Suprapubic skin (tissue), 4 donors: ENCODE results near the gene SRM. TPM values are rescaled to one million over a fixed set of nuclear protein-coding genes. Genes with fewer than 3 reads are reported as not detected.
"Not testable (repeated sequence)": the region's sequence is repeated elsewhere in the genome, so short reads cannot be mapped to it uniquely, and the experiment has no call there.

Source experiments
- DNase-seq, 2 donors: peaks; one replicate each; pipeline ENCODE4 v3.0.0-alpha.2; 2019; ENCODE audit warnings: low spot score in 2 of 2
- H3K27ac ChIP-seq: fragments of 200-600 bp; sonication (generic); one replicate; pipeline ENCODE4 v1.5.1; 2019
- H3K27me3 ChIP-seq: fragments of 200-600 bp; sonication (generic); one replicate; pipeline ENCODE4 v1.5.1; 2019
- H3K36me3 ChIP-seq: fragments of 200-600 bp; sonication (generic); one replicate; pipeline ENCODE4 v1.5.1; 2019
- H3K4me1 ChIP-seq: fragments of 200-600 bp; sonication (generic); one replicate; pipeline ENCODE4 v1.5.1; 2019
- H3K4me3 ChIP-seq: fragments of 200-600 bp; sonication (generic); one replicate; pipeline ENCODE4 v1.5.1; 2019; ENCODE audit warnings: mild to moderate bottlenecking
- H3K9me3 ChIP-seq: fragments of 200-600 bp; sonication (generic); one replicate; pipeline ENCODE4 v1.5.1; 2019
- EP300 ChIP-seq: sonication (generic); formaldehyde crosslinking; IDR thresholded peaks from one replicate; pipeline ENCODE4 v1.6.1; 2017; ENCODE audit warnings: antibody characterized with exemption
- POLR2A ChIP-seq, 2 donors: fragments of 450-650 bp; IDR thresholded peaks; one replicate each; pipeline ENCODE4 v1.6.1; 2017; ENCODE audit warnings: antibody characterized with exemption in 2 of 2, mild to moderate bottlenecking in 2 of 2, moderate library complexity in 2 of 2
- POLR2AphosphoS5 ChIP-seq, 3 donors: sonication (generic); formaldehyde crosslinking; IDR thresholded peaks; one replicate each; pipeline ENCODE4 v1.6.1; 2017; ENCODE audit warnings: antibody characterized with exemption in 3 of 3
- WGBS: methylation state at CpG from one replicate; pipeline ENCODE4 v1.1.5; 2018; 5-methylcytosine and 5-hydroxymethylcytosine counted together
- total RNA-seq, 4 donors: library from RNA; depleted of rRNA; stranded (reverse); fragments of >200 nt; gene quantifications; one replicate each; pipeline ENCODE4 v1.1.0, GENCODE V29; 2016
- TF ChIP-seq, protein P1 (sequence below), 2 donors: fragments of 200-600 bp in 1 of 2; fragments of 450-650 bp in 1 of 2; sonication (generic) in 1 of 2; IDR thresholded peaks; one replicate each; pipeline ENCODE4 v1.5.1; 2016 to 2019; ENCODE audit warnings: antibody characterized with exemption in 2 of 2, mild to moderate bottlenecking in 1 of 2, moderate library complexity in 1 of 2

Gene SRM
- total RNA-seq, 4 donors from 2014 or later, result 23.3 to 51.2 (median 46.6) TPM

- Histone ChIP-seq H3K27me3 (no peaks in the 10 kb centered on the region), H3K4me3 (no peak overlapping the region), H3K9me3 (no peaks in the 10 kb centered on the region), H3K4me1 (peaks cover 10% of the 10 kb centered on the region), H3K27ac (no peak overlapping the region), H3K36me3 (peaks cover 97% of the 10 kb centered on the region)
- TF ChIP-seq, protein P1, sequence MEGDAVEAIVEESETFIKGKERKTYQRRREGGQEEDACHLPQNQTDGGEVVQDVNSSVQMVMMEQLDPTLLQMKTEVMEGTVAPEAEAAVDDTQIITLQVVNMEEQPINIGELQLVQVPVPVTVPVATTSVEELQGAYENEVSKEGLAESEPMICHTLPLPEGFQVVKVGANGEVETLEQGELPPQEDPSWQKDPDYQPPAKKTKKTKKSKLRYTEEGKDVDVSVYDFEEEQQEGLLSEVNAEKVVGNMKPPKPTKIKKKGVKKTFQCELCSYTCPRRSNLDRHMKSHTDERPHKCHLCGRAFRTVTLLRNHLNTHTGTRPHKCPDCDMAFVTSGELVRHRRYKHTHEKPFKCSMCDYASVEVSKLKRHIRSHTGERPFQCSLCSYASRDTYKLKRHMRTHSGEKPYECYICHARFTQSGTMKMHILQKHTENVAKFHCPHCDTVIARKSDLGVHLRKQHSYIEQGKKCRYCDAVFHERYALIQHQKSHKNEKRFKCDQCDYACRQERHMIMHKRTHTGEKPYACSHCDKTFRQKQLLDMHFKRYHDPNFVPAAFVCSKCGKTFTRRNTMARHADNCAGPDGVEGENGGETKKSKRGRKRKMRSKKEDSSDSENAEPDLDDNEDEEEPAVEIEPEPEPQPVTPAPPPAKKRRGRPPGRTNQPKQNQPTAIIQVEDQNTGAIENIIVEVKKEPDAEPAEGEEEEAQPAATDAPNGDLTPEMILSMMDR (IDR thresholded peaks at IDR 0.05), result no peak
- TF ChIP-seq EP300 (no peak), POLR2A (IDR thresholded peaks at IDR 0.05) (no peak), POLR2AphosphoS5 (IDR thresholded peaks at IDR 0.05) (no peak)
- WGBS, result 91% methylated on average over 7 of the region's 7 CpGs
- DNase-seq, result no peak
These were observed 39.8 kb downstream of the SRM start for GRCh38 chr1:11019971-11020370.

DNA sequence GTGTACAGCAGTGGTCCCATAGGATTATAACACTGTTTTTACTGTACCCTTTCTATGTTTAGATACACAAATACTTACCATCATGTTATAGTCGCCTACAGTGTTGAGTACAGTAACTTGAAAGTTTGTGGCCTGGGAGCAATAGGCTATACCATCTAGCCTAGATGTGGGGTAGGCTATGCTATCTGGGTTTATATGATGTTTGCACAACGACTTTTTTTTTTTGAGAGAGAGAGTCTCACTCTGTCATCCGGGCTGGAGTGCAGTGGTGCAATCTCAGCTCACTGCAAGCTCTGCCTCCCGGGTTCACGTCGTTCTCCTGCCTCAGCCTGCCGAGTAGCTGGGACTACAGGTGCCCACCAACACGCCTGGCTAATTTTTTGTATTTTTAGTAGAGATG is 40.5 kb downstream of the SRM start:
- H3K4me3 ChIP-seq, H3K27ac ChIP-seq, H3K27me3 ChIP-seq, H3K9me3 ChIP-seq, DNase-seq: not testable (repeated sequence)
- 94% methylated on average over 8 of the region's 8 CpGs for WGBS
- H3K4me1 ChIP-seq, result peaks cover 16% of the 10 kb centered on the region
- peaks cover 97% of the 10 kb centered on the region for H3K36me3 ChIP-seq

DNA sequence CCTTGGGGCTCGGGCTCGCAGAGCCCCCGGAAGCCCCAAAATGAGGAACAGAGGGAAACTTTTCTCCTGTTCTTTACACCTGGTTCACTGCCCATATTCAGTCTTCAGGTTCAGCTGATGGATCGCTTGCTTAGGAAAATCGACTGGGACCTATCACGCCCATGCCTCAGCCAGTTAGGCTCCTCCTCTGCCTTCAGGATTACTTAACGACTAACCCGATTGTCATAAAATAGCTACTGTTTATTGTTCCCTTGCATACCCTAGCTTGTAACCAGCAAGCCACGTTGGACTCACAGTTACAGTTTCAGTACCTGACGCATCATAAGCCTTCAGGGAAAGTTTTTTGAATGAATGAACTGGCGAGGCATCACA is 46.7 kb downstream of the SRM start:
- no peak for DNase-seq
- H3K4me3 ChIP-seq, result peak overlapping the region; percentile 99
- no peaks in the 10 kb centered on the region for H3K27me3 ChIP-seq
- peaks cover 44% of the 10 kb centered on the region for H3K36me3 ChIP-seq
- 1% methylated on average over 11 of the region's 11 CpGs for WGBS
- no peaks in the 10 kb centered on the region for H3K9me3 ChIP-seq
- peaks cover 33% of the 10 kb centered on the region for H3K4me1 ChIP-seq
- TF ChIP-seq POLR2A (IDR thresholded peaks at IDR 0.05) (no peak), POLR2AphosphoS5 (IDR thresholded peaks at IDR 0.05) (no peak), EP300 (no peak)
- TF ChIP-seq, protein P1 (IDR thresholded peaks at IDR 0.05), result no peak
- peak overlapping the region; percentile 99 for H3K27ac ChIP-seq

- Histone ChIP-seq H3K36me3 (peaks cover 38% of the 10 kb centered on the region), H3K4me3 (peak within 1 kb of the TSS; percentile 99), H3K27me3 (no peaks in the 10 kb centered on the region), H3K9me3 (no peaks in the 10 kb centered on the region), H3K27ac (peak within 1 kb of the TSS; percentile 99), H3K4me1 (peaks cover 33% of the 10 kb centered on the region)
- 0% methylated on average over 68 of the region's 94 CpGs for whole genome bisulfite sequencing
- peak; percentile 85 to 96 for TF ChIP-seq POLR2A (IDR thresholded peaks at IDR 0.05)
- no peak for TF ChIP-seq EP300
- TF ChIP-seq POLR2AphosphoS5 (IDR thresholded peaks at IDR 0.05), result peak; percentile 76 to 95 (median 84)
- TF ChIP-seq, protein P1 (IDR thresholded peaks at IDR 0.05), result no peak
- DNase-seq, result peak; percentile 89 to 94
These were observed 47.3 kb downstream of the SRM start, which contains the start of gene TARDBP for GRCh38 chr1:11012260-11013159. TSS of gene TARDBP (plus strand) at chr1:11012654. CDS start at chr1:11013728, 1,074 bp downstream.

Other genes with a start within 250 kb of the SRM start
- 100 to 1,000 TPM in 3 of 4 donors, 10 to 100 TPM in 1; 92.7 to 287 (median 156) TPM for gene TARDBP, start 47.4 kb downstream of the SRM start, total RNA-seq
- under 1 TPM in 1 of 4 donors, not detected in 3; 0.53 TPM for gene MASP2, start 12.8 kb downstream of the SRM start, total RNA-seq
- 100 to 1,000 TPM in 1 of 4 donors, 10 to 100 TPM in 3; 45.7 to 127 (median 68.7) TPM for gene EXOSC10, start 39.9 kb upstream of the SRM start, total RNA-seq
- gene ANGPTL7, start 129.3 kb upstream of the SRM start, total RNA-seq, result 10 to 100 TPM in 1 of 4 donors, 1 to 10 TPM in 3; 2.8 to 18.6 (median 4.1) TPM
- gene MTOR, start 202.5 kb upstream of the SRM start, total RNA-seq, result 10 to 100 TPM; 32.9 to 43.7 (median 39.3) TPM
- 10 to 100 TPM; 17.1 to 26.8 (median 19.6) TPM for gene UBIAD1, start 213.2 kb upstream of the SRM start, total RNA-seq